Pancreas (tissue), 10 donors: ENCODE measurements around the gene TNRC6C. TPM values are rescaled to one million over a fixed set of nuclear protein-coding genes. Genes with fewer than 3 reads are reported as not detected.
A peak's percentile ranks its signal among the peaks of the same experiment; 100 is the strongest.

ENCODE experiments used
- ATAC-seq, 4 donors: fragments of 200-7000 bp; cut with Tn5 transposase; one replicate each; pipeline versions ENCODE4 v1.8.0 to v1.9.1; 2020; ENCODE audit warnings: mild to moderate bottlenecking in 4 of 4, moderate library complexity in 4 of 4
- DNase-seq, 6 donors: peaks; one replicate each; pipeline ENCODE4 v3.0.0-alpha.2; 2020
- FAIRE-seq: peaks from 2 replicates; lab custom pipeline; 2012; peaks lifted over from hg19 to GRCh38; lab: Jason Lieb, UNC
- H3K27ac ChIP-seq, 4 donors: fragments of 200-600 bp; sonication (generic); 1 replicate in 3 of 4; 2 replicates in 1 of 4; pipeline versions ENCODE4 v1.5.0 to v1.8.0; 2020
- H3K27me3 ChIP-seq, 4 donors: fragments of 200-600 bp; one replicate each; pipeline ENCODE4 v1.8.0; 2021
- H3K36me3 ChIP-seq, 3 donors: fragments of 200-600 bp; sonication (generic) in 1 of 3; one replicate each; pipeline versions ENCODE4 v1.5.0 to v1.8.0; 2020 to 2021
- H3K4me1 ChIP-seq, 3 donors: fragments of 200-600 bp; one replicate each; pipeline ENCODE4 v1.8.0; 2021
- H3K4me3 ChIP-seq, 4 donors: fragments of 200-600 bp; sonication (generic) in 2 of 4; one replicate each; pipeline versions ENCODE4 v1.5.0 to v1.8.0; 2020 to 2021
- H3K9me3 ChIP-seq, 4 donors: fragments of 200-600 bp; one replicate each; pipeline ENCODE4 v1.8.0; 2021
- WGBS, 2 donors: extraction: QIAGEN DNeasy Blood & Tissue Kit; methylation state at CpG; one replicate each; pipeline ENCODE4 v1.1.7; 2013; 5-methylcytosine and 5-hydroxymethylcytosine counted together
- intact Hi-C, 3 donors: fragments of 100-400 bp; cut with DNase I; formaldehyde crosslinking; loops; one replicate each; pipeline versions ENCODE4 v1.11.1 to v1.14.2; 2022
- polyA plus RNA-seq, 2 donors: library from polyadenylated mRNA; stranded (reverse); fragments of 200-250 nt; gene quantifications; one replicate each; pipeline ENCODE4 v1.2.3, GENCODE V29; 2013
- total RNA-seq, 6 donors: library from RNA; stranded (reverse); fragmentation: NEBNext Ultra II Directional in 4 of 6; extraction: Animal tissue kit (Norgen Biotek cat#: 25700) in 4 of 6; gene quantifications; one replicate each; pipeline versions ENCODE4 v1.2.1 to v1.2.4, GENCODE V29; 2021 to 2023
- TF ChIP-seq, protein P1 (sequence below), 4 donors: fragments of 200-600 bp; sonication (generic) in 3 of 4; IDR thresholded peaks; one replicate each; pipeline versions ENCODE4 v1.5.0 to v1.8.0; 2021; ENCODE audit warnings: antibody characterized with exemption in 4 of 4
- donor health status: healthy with polysubstance abuse.
- donor health status: DM: no; HTN: no; CAD: no; lungs with moderate emphysema.
- donor health status: DM: no; HTN: no; CAD: no.
- donor health status: control.
- donor health status: control.
- donor health status: Bipolar disorder and iron deficiency.
- donor health status: DM: yes; HTN: yes; CAD: no.
- donor health status: DM: no; HTN: no; CAD: no.
- donor health status: DM: no; HTN: no; CAD: no.
- donor health status: DM: yes; HTN: yes; CAD: no.

Gene TNRC6C
- total and polyA plus RNA-seq, 8 donors, result 4.0 to 15.5 (median 7.7) TPM

GRCh38 chr17:77923776-77924513, 34.6 kb upstream of the TNRC6C start:
- intact Hi-C loops, result loop anchor here in 1 of 3 donors (10.0 kb wide), 1 partner anchor 81 kb away; no protein-coding TSS in a partner anchor
- Histone ChIP-seq H3K4me3 (no peak overlapping the region), H3K4me1 (no peaks in the 10 kb centered on the region), H3K27ac (no peak overlapping the region), H3K36me3 (no peaks in the 10 kb centered on the region), H3K9me3 (no peaks in the 10 kb centered on the region), H3K27me3 (peaks cover 0 to 4% (median 0%) of the 10 kb centered on the region in 4 donors)
- 49 to 53% methylated on average over 10 of the region's 10 CpGs for WGBS, 2 donors
- FAIRE-seq, result no peak
- DNase-seq, result no peak
- TF ChIP-seq, protein P1, sequence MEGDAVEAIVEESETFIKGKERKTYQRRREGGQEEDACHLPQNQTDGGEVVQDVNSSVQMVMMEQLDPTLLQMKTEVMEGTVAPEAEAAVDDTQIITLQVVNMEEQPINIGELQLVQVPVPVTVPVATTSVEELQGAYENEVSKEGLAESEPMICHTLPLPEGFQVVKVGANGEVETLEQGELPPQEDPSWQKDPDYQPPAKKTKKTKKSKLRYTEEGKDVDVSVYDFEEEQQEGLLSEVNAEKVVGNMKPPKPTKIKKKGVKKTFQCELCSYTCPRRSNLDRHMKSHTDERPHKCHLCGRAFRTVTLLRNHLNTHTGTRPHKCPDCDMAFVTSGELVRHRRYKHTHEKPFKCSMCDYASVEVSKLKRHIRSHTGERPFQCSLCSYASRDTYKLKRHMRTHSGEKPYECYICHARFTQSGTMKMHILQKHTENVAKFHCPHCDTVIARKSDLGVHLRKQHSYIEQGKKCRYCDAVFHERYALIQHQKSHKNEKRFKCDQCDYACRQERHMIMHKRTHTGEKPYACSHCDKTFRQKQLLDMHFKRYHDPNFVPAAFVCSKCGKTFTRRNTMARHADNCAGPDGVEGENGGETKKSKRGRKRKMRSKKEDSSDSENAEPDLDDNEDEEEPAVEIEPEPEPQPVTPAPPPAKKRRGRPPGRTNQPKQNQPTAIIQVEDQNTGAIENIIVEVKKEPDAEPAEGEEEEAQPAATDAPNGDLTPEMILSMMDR (IDR thresholded peaks at IDR 0.05), result no peak
- ATAC-seq, result no peak

- peak in 3 of 6 donors; percentile 52 to 58 (median 56) for DNase-seq
- peaks cover 0 to 4% (median 0%) of the 10 kb centered on the region in 4 donors for H3K27me3 ChIP-seq
- ATAC-seq, result peak; percentile 66 to 83 (median 70)
- no peaks in the 10 kb centered on the region for H3K36me3 ChIP-seq
- no peaks in the 10 kb centered on the region for H3K4me1 ChIP-seq
- WGBS, 2 donors, result 14 to 15% methylated on average over 14 of the region's 14 CpGs
- TF ChIP-seq, protein P1 (IDR thresholded peaks at IDR 0.05), result no peak
- H3K27ac ChIP-seq, result peak overlapping the region in 1 of 4 donors; percentile 1
- intact Hi-C loops, result loop anchor here in 1 of 3 donors (10.0 kb wide), 1 partner anchor 80 kb away; no protein-coding TSS in a partner anchor
- no peak overlapping the region for H3K4me3 ChIP-seq
- no peak for FAIRE-seq
- no peaks in the 10 kb centered on the region for H3K9me3 ChIP-seq
These were observed 33.7 kb upstream of the TNRC6C start for GRCh38 chr17:77924757-77925336.

- Histone ChIP-seq H3K36me3 (no peaks in the 10 kb centered on the region), H3K9me3 (no peaks in the 10 kb centered on the region), H3K27me3 (peaks cover 0 to 4% (median 0%) of the 10 kb centered on the region in 4 donors), H3K27ac (no peak overlapping the region), H3K4me1 (no peaks in the 10 kb centered on the region), H3K4me3 (no peak overlapping the region)
- TF ChIP-seq, protein P1 (IDR thresholded peaks at IDR 0.05), result no peak
- FAIRE-seq (no peak), ATAC-seq (no peak), DNase-seq (no peak)
- intact Hi-C loops, result loop anchor here in 1 of 3 donors (10.0 kb wide), 1 partner anchor 79 kb away; no protein-coding TSS in a partner anchor
- WGBS, 2 donors, result 76 to 86% methylated on average over 11 of the region's 11 CpGs
These were observed 32.5 kb upstream of the TNRC6C start for GRCh38 chr17:77925831-77926543.

DNA sequence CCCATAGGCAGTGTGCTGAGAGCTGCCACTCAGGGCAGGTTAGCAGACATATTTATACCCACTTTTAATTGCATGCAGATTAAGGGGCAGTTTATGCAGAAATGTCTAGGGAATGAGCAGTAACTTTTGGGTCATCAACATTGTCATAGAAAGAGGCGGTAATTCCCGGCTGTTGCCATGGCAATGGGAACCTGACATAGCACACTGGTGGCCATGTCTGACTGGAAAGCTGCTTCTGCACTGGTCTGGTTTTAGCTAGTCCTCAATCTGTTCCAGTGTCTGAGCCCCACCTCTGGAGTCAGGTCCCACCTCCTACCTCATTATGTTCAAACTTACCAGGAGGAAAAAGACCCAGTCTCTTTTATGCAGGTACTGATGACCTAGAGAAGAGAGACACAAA, 31.5 kb upstream of the TNRC6C start:
- no peak overlapping the region for H3K4me3 ChIP-seq
- FAIRE-seq, result no peak
- no peaks in the 10 kb centered on the region for H3K9me3 ChIP-seq
- intact Hi-C loops, result loop anchor here in 1 of 3 donors (10.0 kb wide), 1 partner anchor 78 kb away; no protein-coding TSS in a partner anchor
- WGBS, 2 donors, result 64 to 73% methylated on average over 2 of the region's 2 CpGs
- H3K27me3 ChIP-seq, result peaks cover 0 to 3% (median 0%) of the 10 kb centered on the region in 4 donors
- H3K27ac ChIP-seq, result no peak overlapping the region
- no peaks in the 10 kb centered on the region for H3K36me3 ChIP-seq
- TF ChIP-seq, protein P1 (IDR thresholded peaks at IDR 0.05), result no peak
- no peaks in the 10 kb centered on the region for H3K4me1 ChIP-seq
- DNase-seq, result no peak
- no peak for ATAC-seq
